Hepatocyte (in vitro differentiated cells): ENCODE data around the gene AUH.

ENCODE experiments used
- CTCF ChIP-seq: fragments of 200-600 bp; sonication (generic); IDR thresholded peaks from 2 replicates; pipeline ENCODE4 v1.5.1; 2016; ENCODE audit warnings: antibody characterized with exemption, mild to moderate bottlenecking; ENCODE audit not compliant: poor library complexity
- EZH2 ChIP-seq: fragments of 200-600 bp; sonication (generic); IDR thresholded peaks from 2 replicates; pipeline ENCODE4 v1.6.1; 2016; ENCODE audit warnings: antibody characterized with exemption, mild to moderate bottlenecking, borderline replicate concordance
- EZH2phosphoT487 ChIP-seq: fragments of 200-600 bp; sonication (generic); IDR thresholded peaks from one replicate; pipeline ENCODE4 v1.6.1; 2018; ENCODE audit warnings: antibody characterized with exemption, mild to moderate bottlenecking, low read depth, moderate library complexity; ENCODE audit not compliant: unreplicated experiment, severe bottlenecking

GRCh38 chr9:91273853-91274552, 87.7 kb downstream of the AUH start:
- no peak for TF ChIP-seq EZH2phosphoT487
- no peak for TF ChIP-seq CTCF
- TF ChIP-seq EZH2 = no peak
